HUDEP-2 (cell line): ENCODE data around the gene LDLRAD3.

ENCODE experiments used
- DNase-seq, 76 experiments: peaks; one replicate each; lab custom pipeline; 2025; ENCODE audit not compliant: unreplicated experiment in 76 of 76; lab: John Stamatoyannopoulos, UW

LDLRAD3 gene

DNA sequence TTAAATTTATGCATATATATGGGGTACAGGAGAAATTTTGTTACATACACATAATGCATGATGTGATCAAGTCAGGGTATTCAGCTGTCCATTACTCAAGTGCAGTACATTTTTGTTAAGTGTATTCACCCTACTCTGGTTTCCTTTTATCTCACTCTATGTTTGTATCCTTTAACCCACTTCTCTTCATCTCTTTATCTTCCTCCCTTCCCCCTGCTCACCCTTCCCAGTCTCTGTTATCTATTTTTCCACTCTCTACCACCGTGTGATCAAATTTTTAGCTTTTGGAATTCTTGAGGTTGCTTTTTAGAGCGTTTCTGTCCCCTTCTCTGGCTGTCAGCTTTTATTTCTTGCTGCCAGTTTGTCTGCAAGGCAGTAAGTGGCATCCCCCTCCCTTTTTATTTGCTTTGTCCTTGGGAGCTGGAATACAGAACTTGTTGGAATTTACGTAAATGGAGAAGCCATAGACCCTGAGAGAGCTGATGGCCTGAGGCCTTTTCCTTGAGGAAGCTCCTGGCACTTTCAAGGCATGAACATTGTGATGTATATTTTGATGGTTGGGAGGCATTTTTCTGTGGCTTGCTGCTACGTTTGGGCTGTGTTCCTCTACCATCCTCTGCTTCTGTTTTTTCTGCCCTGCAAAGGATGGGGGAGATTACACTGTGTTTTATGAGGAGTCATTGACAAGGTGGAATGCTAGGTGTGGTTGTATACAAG, 148.6 kb downstream of the LDLRAD3 start:
- peak in 12 of 76 experiments; percentile 15 to 58 (median 23) for DNase-seq

- no peak for DNase-seq
Observed at GRCh38 chr11:36093548-36093947, 149.7 kb downstream of the LDLRAD3 start.

- DNase-seq: no peak
Observed at GRCh38 chr11:36094164-36094563, 150.3 kb downstream of the LDLRAD3 start.

DNA sequence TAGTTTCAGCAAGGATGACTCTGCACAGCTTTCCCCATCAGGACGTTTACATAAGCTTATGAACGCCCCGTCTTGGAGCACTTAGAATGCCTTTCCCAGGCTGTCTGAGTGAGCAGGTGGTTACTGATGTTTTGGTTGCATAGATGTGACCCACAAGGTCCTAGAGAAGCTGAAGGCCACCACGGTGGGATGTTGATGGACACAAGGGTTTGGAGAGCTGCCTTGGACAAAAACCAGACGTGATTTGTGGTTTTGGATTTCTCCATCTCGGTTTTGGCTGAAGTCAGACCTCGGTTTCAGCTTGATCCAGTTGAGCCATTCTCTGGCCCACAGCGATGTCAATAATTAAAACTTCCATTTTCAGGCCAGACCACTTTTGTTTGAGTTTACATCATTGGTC, 151.9 kb downstream of the LDLRAD3 start:
- no peak for DNase-seq

DNA sequence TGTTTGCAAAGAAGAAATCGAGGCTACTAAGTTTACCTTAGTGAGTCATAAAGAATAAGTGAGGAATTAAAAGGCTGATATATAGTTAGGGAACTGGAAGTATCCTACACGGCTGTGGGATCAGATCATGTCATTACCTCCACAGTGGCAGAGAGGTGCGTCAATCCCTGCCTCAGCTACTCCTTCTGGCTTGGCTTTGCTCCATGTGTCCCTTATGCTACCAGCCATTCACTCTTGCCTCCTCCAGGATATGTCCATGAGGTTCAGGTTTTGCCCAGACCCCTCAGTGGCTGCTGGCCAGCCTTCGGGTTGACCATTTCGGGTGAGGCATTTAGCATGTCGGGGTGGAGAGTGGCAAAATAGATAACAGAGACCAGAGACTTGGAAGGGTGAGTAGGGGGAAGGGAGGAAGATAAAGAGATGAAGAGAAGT, 153.4 kb downstream of the LDLRAD3 start:
- DNase-seq: peak in 65 of 76 experiments; percentile 6 to 73 (median 41)

GRCh38 chr11:36098087-36098486, 154.2 kb downstream of the LDLRAD3 start:
- no peak for DNase-seq

- no peak for DNase-seq
Observed at GRCh38 chr11:36098853-36099375, 155.1 kb downstream of the LDLRAD3 start.

- peak in 2 of 76 experiments; percentile 9 to 10 for DNase-seq
Observed at GRCh38 chr11:36101466-36101865, 157.6 kb downstream of the LDLRAD3 start.

DNA sequence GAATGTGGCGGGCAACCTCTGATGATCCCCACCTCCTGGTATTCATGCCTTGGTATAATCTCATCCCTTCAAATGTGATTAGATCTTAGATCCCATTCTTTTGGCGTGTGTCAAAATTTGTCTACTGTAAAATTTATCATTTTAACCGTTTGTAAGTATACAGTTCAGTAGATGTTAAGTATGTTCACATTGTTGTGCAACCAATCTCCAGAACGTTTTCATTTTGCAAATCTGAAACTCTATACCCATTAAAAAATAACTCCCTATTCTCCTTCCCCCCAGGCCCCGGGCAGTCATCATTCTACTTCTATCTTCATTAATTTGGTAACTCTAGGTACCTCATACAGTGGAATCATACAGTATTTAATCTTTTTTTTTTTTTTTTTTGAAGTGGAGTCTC, 159.0 kb downstream of the LDLRAD3 start:
- DNase-seq: no peak

DNA sequence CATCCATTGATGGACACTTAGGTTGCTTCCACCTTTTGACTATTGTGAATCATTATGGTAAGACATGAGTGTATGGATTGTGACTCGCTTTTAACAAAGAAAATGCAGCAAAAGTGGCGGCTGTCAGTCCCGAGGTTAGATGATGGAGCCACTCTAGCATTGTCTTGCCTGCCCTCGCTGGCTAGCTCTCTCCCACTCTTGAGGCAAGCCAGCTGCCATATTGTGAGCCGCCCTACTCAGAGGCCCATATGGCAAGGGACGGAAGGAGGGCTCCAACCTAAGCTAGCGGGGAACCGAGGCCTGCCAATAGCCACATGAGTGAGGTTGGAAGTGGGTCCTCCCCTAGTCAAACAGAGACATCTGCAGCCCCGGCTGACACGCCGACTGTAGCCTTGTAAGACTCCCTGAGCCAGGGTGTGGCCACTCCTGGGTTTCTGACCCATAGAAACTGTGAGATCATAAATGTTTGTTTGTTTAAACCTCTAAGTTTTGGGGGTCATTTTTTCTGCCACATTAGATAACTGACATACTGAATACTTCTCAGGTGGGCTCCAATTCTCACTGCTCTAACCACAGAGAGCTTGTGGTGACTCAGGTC, 160.2 kb downstream of the LDLRAD3 start:
- peak in 3 of 76 experiments; percentile 12 to 25 (median 17) for DNase-seq

DNA sequence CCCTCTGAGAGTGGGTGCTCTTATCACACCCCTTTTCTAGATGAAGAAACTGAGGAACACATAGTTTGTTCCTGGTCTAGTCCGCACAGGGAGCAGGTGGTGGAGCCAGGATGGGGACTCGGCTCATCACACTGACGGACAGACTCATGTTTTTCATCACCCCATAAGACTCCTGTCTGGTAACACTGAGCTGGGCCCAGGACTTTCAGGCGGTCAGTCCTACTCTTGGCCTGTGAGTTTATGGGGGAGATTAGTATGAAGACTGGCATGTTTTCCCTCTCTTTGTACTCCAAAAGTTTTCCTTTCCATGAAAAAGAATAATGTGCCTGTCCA, 160.8 kb downstream of the LDLRAD3 start:
- DNase-seq: peak in 11 of 76 experiments; percentile 35 to 72 (median 57)

DNA sequence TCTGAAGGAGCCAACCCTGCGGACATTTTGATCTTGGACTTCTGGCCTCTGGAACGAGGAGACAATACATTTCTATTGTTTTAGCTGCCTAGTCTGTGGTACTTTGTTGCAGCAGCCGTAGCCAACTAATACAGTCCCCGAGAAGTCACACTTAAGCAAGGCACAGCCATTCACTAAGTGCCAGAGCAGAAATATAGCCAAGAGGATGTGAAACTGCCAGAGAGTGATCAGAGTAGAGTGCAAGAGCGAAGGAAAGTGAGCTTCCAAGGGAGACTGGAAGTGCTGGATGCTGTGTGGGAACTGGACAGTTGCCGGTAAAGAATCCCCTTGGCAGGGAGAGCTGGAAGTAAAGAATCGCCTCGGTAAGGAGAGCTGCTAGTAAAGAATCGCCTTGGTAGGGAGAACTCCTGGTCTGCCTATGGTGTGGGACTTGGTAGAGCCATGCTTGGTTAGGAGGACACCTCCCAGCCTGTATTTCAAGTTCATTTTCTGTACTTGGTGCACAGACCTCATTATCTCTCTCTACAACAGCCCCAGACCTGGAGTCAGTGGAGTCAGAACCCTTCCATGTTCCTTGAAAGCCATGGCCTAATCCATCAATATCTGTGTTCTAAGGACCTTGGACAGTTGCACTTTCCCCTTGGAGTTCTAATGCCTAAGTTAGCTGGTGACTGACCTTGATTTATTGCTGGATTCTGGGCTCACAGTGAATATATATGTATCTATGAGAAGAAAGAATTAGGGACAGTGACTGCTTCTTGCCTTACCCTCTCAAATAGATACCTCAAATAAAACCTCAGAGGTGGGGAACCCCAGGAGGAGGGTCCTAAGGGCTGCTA, 162.1 kb downstream of the LDLRAD3 start:
- DNase-seq: no peak

DNA sequence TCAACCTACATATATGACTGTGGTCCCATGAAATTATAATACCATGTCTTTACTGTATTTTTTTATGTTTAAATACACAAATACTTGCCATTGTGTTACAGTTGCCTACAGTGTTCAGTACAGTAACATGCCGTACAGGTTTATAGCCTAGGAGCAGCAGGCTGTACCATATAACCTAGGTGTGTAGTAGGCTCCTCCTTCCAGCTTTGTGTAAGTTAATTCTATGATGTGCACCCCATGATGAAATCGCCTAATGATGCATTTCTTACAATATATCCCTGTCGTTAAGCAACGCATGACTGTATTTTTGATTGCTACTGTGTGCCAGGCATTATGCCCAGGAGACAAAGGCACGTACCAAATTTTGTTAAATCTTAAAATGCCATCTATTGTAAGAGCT, 163.7 kb downstream of the LDLRAD3 start:
- no peak for DNase-seq

DNA sequence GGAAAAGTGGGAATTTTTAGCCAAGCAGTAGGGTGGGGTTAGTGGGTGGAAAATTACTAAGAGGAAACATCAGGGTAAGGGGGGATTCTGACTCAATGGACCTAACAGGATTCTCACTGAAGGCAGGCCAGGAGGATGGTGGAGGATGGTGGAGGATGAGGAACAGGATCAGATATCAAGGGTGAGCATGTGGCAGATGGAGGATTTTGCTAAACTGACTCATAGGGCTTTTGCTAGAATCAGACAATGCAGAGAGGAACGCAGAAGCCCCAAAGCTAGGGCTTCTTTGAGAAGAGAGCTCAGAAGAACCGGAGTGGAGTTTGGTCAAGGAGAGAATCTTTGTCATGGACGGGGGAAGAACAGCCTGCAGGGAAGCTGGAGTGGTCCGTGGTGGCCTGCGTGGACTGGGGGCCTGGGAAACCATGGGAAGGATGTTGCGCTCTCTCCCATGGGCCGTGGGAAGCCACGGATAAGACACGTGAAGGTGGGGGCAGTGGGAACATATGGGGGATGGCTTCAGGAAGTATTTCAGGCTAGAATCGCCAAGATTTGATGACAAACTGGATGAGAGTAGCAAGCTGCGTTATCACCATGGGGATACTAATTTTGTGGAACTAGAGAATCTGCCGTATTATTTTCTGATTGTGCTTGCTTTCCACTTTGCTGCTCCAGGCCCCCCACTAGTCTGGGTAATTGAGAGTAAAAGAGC, 165.2 kb downstream of the LDLRAD3 start:
- DNase-seq: peak in 1 of 76 experiments; percentile 15

DNA sequence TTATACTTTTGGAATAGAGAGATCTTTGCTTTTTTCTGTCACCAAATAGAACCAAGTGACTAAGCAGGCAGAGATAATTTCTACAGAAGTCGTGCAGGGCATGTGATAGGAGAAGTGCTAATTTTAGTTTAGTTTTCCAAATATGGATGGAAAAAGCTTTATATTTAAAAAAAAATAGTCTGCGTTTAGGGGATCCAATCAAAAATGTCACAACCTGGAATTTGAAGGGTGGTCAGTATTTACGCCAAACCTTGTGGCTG, 165.7 kb downstream of the LDLRAD3 start:
- no peak for DNase-seq

- no peak for DNase-seq
Observed at GRCh38 chr11:36109850-36110606, 166.2 kb downstream of the LDLRAD3 start.

DNA sequence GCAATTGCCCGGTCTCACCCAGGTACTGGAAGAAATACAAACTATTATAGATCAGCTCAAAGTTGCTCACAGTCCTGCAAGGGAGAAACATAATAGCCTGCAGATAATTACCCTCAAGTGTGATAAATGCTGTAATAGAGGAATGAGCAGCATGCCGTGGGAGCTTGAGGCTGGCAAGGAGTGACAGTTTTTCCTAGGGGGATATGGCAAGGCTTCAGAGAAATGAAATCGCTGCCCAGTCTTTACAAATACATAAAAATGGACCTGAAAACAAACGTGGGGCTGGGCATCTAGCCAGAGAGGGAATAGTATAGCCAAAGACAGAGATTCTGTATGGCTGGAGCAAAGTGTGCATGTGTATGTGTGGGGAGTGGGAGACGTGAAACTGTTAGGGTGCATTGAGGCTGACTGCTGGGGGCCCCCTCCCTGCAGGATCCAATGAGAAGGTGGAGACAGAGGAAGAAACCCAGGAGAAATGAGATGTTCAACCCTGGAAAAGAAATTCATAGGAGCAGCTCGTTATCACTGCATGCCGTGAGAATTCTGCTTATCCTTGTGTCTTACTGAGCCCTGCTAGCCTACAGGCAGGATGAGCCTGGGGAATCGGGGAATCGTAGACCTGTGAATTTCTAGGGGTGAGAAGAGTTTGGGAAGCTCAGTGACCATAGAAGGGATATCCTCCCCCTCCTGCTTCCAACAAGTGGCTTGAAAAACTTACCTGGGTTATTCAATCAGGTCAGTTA, 167.0 kb downstream of the LDLRAD3 start:
- DNase-seq: no peak

- no peak for DNase-seq
Observed at GRCh38 chr11:36114095-36114494, 170.2 kb downstream of the LDLRAD3 start.

DNA sequence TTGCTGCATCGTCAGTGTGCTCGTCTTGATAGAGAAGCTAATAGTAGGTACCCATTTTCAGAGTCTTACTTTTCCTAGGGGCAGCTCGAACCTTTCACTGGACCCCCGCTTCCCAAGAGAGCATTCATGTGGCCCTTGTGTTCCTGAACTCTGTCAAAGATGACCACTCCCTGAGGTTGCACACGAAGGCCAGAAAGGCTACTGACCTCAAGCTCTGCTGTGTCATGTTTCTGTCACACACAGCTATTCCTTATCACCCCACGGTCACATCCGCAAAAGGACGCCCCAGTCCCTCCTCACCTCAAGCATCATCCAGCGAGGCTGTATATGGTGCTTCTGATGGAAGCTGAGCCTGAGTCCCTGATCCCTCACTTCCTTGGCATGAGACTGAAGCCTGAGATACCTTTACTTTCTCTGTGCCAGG, 171.5 kb downstream of the LDLRAD3 start:
- DNase-seq: no peak

DNA sequence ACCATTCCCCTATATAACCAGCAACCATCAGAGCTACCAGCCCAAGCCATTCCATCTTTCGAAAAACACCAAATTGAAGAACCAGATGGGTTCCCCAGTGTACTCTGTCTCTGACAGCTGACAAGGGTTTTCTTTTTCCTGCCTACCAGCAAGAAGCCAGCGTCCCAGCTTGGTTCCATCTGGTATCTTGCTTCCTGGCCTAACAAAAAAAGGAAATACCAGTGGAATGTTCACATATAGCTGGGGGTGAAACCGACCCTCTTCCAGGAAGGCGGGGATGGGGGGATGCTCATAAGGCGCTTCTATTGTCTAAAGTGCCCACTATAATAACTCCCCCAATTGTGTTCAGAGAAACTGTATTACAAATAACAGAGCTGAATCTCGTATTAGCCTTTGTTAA, 172.3 kb downstream of the LDLRAD3 start:
- DNase-seq: no peak
